ENCODE results near the gene RASSF5.
"Not testable (repeated sequence)": the region's sequence is repeated elsewhere in the genome, so short reads cannot be mapped to it uniquely, and the experiment has no call there.

Gene RASSF5

GRCh38 chr1:206590025-206590758, 82.9 kb downstream of the RASSF5 start:
- DNase-seq, result no peak

- no peak for DNase-seq
These were observed 83.9 kb downstream of the RASSF5 start for GRCh38 chr1:206591226-206591625.

GRCh38 chr1:206591696-206592095, 84.4 kb downstream of the RASSF5 start:
- no peak for DNase-seq

GRCh38 chr1:206593351-206593925, 86.1 kb downstream of the RASSF5 start:
- peak in 1 of 14 donors; percentile 21 for DNase-seq

GRCh38 chr1:206595581-206596318, 88.4 kb downstream of the RASSF5 start:
- no peak for DNase-seq

- no peak for DNase-seq
These were observed 89.0 kb downstream of the RASSF5 start for GRCh38 chr1:206596319-206596666.

- DNase-seq, result no peak
These were observed 93.2 kb downstream of the RASSF5 start for GRCh38 chr1:206600527-206600926.

GRCh38 chr1:206604861-206605260, 97.5 kb downstream of the RASSF5 start:
- DNase-seq, result no peak

GRCh38 chr1:206606867-206607266, 99.5 kb downstream of the RASSF5 start:
- DNase-seq, result no peak

- peak in 1 of 14 donors; percentile 11 for DNase-seq
These were observed 100.9 kb downstream of the RASSF5 start for GRCh38 chr1:206608108-206608698.

GRCh38 chr1:206609229-206609991, 102.1 kb downstream of the RASSF5 start:
- DNase-seq, result no peak

GRCh38 chr1:206612129-206612876, 105.0 kb downstream of the RASSF5 start, which contains the start of gene EIF2D:
Gene EIF2D (minus strand): TSS chr1:206612465. CDS start chr1:206612342, 123 bp downstream.
- peak; percentile 70 to 97 (median 92) for DNase-seq

- not testable (repeated sequence) for DNase-seq
These were observed 119.1 kb downstream of the RASSF5 start for GRCh38 chr1:206626396-206626795.

- no peak for DNase-seq
These were observed 121.6 kb downstream of the RASSF5 start for GRCh38 chr1:206628916-206629315.

- peak in 1 of 14 donors; percentile 4 for DNase-seq
These were observed 123.8 kb downstream of the RASSF5 start for GRCh38 chr1:206631085-206631509.

- no peak for DNase-seq
These were observed 126.4 kb downstream of the RASSF5 start for GRCh38 chr1:206633708-206634121.

GRCh38 chr1:206634365-206635079, 127.2 kb downstream of the RASSF5 start:
- peak; percentile 7 to 82 (median 68) for DNase-seq

- DNase-seq, result peak; percentile 33 to 92 (median 78)
These were observed 128.0 kb downstream of the RASSF5 start, which contains the start of gene DYRK3 for GRCh38 chr1:206635080-206635977. Gene DYRK3 (plus strand): TSS chr1:206635536. CDS start chr1:206635704, 168 bp downstream.

GRCh38 chr1:206635978-206636345, 128.6 kb downstream of the RASSF5 start:
- DNase-seq, result no peak

GRCh38 chr1:206636671-206637070, 129.3 kb downstream of the RASSF5 start:
- DNase-seq, result no peak

All from C1 segment of cervical spinal cord (tissue), 14 donors.